Panc1 (cell line): ENCODE measurements around the gene PRODH2. TPM values are rescaled to one million over a fixed set of nuclear protein-coding genes. Genes with fewer than 3 reads are reported as not detected.

ENCODE experiments used
- ATAC-seq: fragments of 200-7000 bp; cut with Tn5 transposase; 2 replicates; pipeline ENCODE4 v1.9.1; 2020; ENCODE audit warnings: mild to moderate bottlenecking, moderate library complexity
- BruUV-seq: library from RNA; stranded (reverse); fragments of 400-500 nt; replicated peaks from 2 replicates; lab custom pipeline; 2021; lab: Mats Ljungman, UMichigan
- CTCF ChIA-PET: fragments of 300-600 bp; sonication (Branson Sonifier 250); formaldehyde crosslinking; loops from one replicate; lab custom pipeline; 2022; ENCODE audit warnings: antibody characterized with exemption; lab: Charles Lee
- POLR2A ChIA-PET: fragments of 300-600 bp; sonication (Branson Sonifier 250); formaldehyde crosslinking; loops from one replicate; lab custom pipeline; 2022; ENCODE audit warnings: antibody characterized with exemption; lab: Charles Lee
- DNase-seq: peaks from one replicate; pipeline ENCODE4 v3.0.0-alpha.2; 2010; ENCODE audit warnings: low read depth, low spot score
- H3K27ac ChIP-seq: 2 replicates; pipeline ENCODE4 v1.5.1; 2011; ENCODE audit warnings: mild to moderate bottlenecking, low read length, inconsistent platforms
- H3K27me3 ChIP-seq: fragments of 200-500 bp; sonication (Bioruptor generic); 2 replicates; pipeline ENCODE4 v1.6.0; 2014; ENCODE audit warnings: low read length, inconsistent platforms; ENCODE audit not compliant: control insufficient read depth, insufficient read depth
- H3K36me3 ChIP-seq: fragments of 200-500 bp; sonication (Bioruptor generic); 2 replicates; pipeline ENCODE4 v1.5.1; 2014; ENCODE audit warnings: inconsistent platforms, mild to moderate bottlenecking, low read length, moderate library complexity; ENCODE audit not compliant: control insufficient read depth, insufficient read depth
- H3K4me1 ChIP-seq: 2 replicates; pipeline ENCODE4 v1.5.1; 2011; ENCODE audit warnings: inconsistent platforms, mild to moderate bottlenecking, low read length, moderate library complexity; ENCODE audit not compliant: control insufficient read depth, insufficient read depth
- H3K4me3 ChIP-seq, 2 experiments: 2 replicates each; pipeline ENCODE4 v1.5.1; 2011 to 2012; ENCODE audit warnings: low read depth in 2 of 2, low read length in 2 of 2, mild to moderate bottlenecking in 2 of 2, inconsistent platforms in 1 of 2, moderate library complexity in 1 of 2
- H3K9me3 ChIP-seq: fragments of 200-500 bp; sonication (Bioruptor generic); 2 replicates; pipeline ENCODE4 v1.5.1; 2014; ENCODE audit warnings: low read depth, mild to moderate bottlenecking, inconsistent platforms, low read length, moderate library complexity; ENCODE audit not compliant: control insufficient read depth, insufficient read depth
- CTCF ChIP-seq: fragments of 450-650 bp; IDR thresholded peaks from 2 replicates; pipeline ENCODE4 v1.5.1; 2017; ENCODE audit warnings: mild to moderate bottlenecking
- POLR2AphosphoS5 ChIP-seq: IDR thresholded peaks from 2 replicates; pipeline ENCODE4 v1.6.1; 2012; ENCODE audit warnings: mild to moderate bottlenecking, low read depth, low read length, moderate library complexity
- REST ChIP-seq, 2 experiments: IDR thresholded peaks; 2 replicates each; pipeline ENCODE4 v1.6.1; 2011 to 2012; ENCODE audit warnings: low read depth in 2 of 2, control low read depth in 1 of 2, low read length in 1 of 2, mild to moderate bottlenecking in 1 of 2, moderate library complexity in 1 of 2; ENCODE audit not compliant: insufficient read depth in 1 of 2
- SIN3A ChIP-seq: IDR thresholded peaks from 2 replicates; pipeline ENCODE4 v1.6.1; 2012; ENCODE audit warnings: low read depth, mild to moderate bottlenecking, low read length, moderate library complexity, borderline replicate concordance; ENCODE audit not compliant: insufficient read depth
- TCF7L2 ChIP-seq: IDR thresholded peaks from 2 replicates; pipeline ENCODE4 v1.6.1; 2011; ENCODE audit warnings: mild to moderate bottlenecking, low read depth, low read length, inconsistent platforms
- in situ Hi-C: cut with HindIII; loops from 2 replicates; pipeline ENCODE4 v1.10.0; 2016; ENCODE audit warnings: low sequenced_read_pairs, low pct_unique_long_range_greater_than_20kb
- intact Hi-C: fragments of 100-400 bp; cut with micrococcal nuclease; formaldehyde crosslinking; loops from one replicate; pipeline ENCODE4 v1.10.0; 2022; ENCODE audit not compliant: unreplicated experiment
- total RNA-seq: library from RNA; stranded (reverse); gene quantifications from one replicate; pipeline ENCODE4 v1.2.1, GENCODE V29; 2021; ENCODE audit not compliant: unreplicated experiment

PRODH2 gene
- total RNA-seq, 1 experiment from 2014 or later = not detected

- intact Hi-C loops (no loop called here), in situ Hi-C loops (no loop called here)
- no peak overlapping the region for H3K27ac ChIP-seq
- TF ChIP-seq CTCF (no peak), TCF7L2 (no peak), SIN3A (no peak), REST (IDR thresholded peaks at IDR 0.05; ENCODE audit: insufficient read depth in 1 of 2, low read depth in 2 of 2, low read length in 1 of 2) (no peak), POLR2AphosphoS5 (no peak)
- no peaks in the 10 kb centered on the region for H3K36me3 ChIP-seq
- DNase-seq = no peak
- no TSS peak for BruUV-seq
- no peaks in the 10 kb centered on the region for H3K9me3 ChIP-seq
- ChIA-PET POLR2A (no interaction called here), CTCF (no interaction called here)
- no peak overlapping the region for H3K4me3 ChIP-seq
- H3K4me1 ChIP-seq = no peaks in the 10 kb centered on the region; the same call in 1 of the 2 replicates
- H3K27me3 ChIP-seq = no peaks in the 10 kb centered on the region
- peak; percentile 49 for ATAC-seq
Observed at GRCh38 chr19:35790981-35791813, 21.4 kb downstream of the PRODH2 start.

GRCh38 chr19:35789978-35790944 is 22.4 kb downstream of the PRODH2 start:
- Histone ChIP-seq H3K4me1 (no peaks in the 10 kb centered on the region; the same call in 1 of the 2 replicates), H3K9me3 (no peaks in the 10 kb centered on the region), H3K4me3 (no peak overlapping the region), H3K27me3 (no peaks in the 10 kb centered on the region), H3K27ac (no peak overlapping the region), H3K36me3 (no peaks in the 10 kb centered on the region)
- ATAC-seq (no peak), DNase-seq (no peak)
- POLR2A ChIA-PET = no interaction called here
- BruUV-seq = no TSS peak
- CTCF ChIA-PET = no interaction called here
- intact Hi-C loops = no loop called here
- TF ChIP-seq SIN3A (no peak), CTCF (no peak), TCF7L2 (no peak), POLR2AphosphoS5 (no peak), REST (IDR thresholded peaks at IDR 0.05; ENCODE audit: insufficient read depth in 1 of 2, low read depth in 2 of 2, low read length in 1 of 2) (no peak)
- in situ Hi-C loops = no loop called here
